OCI-LY7 (cell line): ENCODE measurements around the gene CPNE7. TPM values are rescaled to one million over a fixed set of nuclear protein-coding genes. Genes with fewer than 3 reads are reported as not detected.

Experiments used
- BruUV-seq: library from RNA; stranded (reverse); fragments of 400-500 nt; replicated peaks from 2 replicates; lab custom pipeline; 2021; lab: Mats Ljungman, UMichigan
- CTCF ChIA-PET: fragments of 300-600 bp; sonication (Branson Sonifier 250); formaldehyde crosslinking; loops from one replicate; lab custom pipeline; 2022; ENCODE audit warnings: antibody characterized with exemption; ENCODE audit not compliant: unreplicated experiment; lab: Charles Lee
- POLR2A ChIA-PET: fragments of 300-600 bp; sonication (Branson Sonifier 250); formaldehyde crosslinking; loops from one replicate; lab custom pipeline; 2022; ENCODE audit warnings: antibody characterized with exemption; lab: Charles Lee
- DNase-seq: peaks from one replicate; pipeline ENCODE4 v3.0.0-alpha.2; 2015; ENCODE audit warnings: low spot score
- H2AFZ ChIP-seq: fragments of 200-600 bp; sonication (generic), shearing (Covaris generic); 2 replicates; pipeline ENCODE4 v1.6.1; 2014; ENCODE audit warnings: mild to moderate bottlenecking, antibody characterized with exemption, low read length, moderate library complexity
- H3K27ac ChIP-seq: fragments of 200-600 bp; sonication (generic); 2 replicates; pipeline ENCODE4 v1.5.1; 2014; ENCODE audit warnings: mixed run types, low read depth, mild to moderate bottlenecking, moderate library complexity, low read length, inconsistent platforms; ENCODE audit not compliant: poor library complexity, severe bottlenecking
- H3K36me3 ChIP-seq: fragments of 200-600 bp; sonication (generic); 2 replicates; pipeline ENCODE4 v1.6.1; 2014; ENCODE audit warnings: mild to moderate bottlenecking, antibody characterized with exemption, low read length, moderate library complexity, mixed read lengths; ENCODE audit not compliant: insufficient read depth
- H3K4me1 ChIP-seq: fragments of 200-600 bp; sonication (generic); 2 replicates; pipeline ENCODE4 v1.5.1; 2014; ENCODE audit warnings: mild to moderate bottlenecking, low read length; ENCODE audit not compliant: insufficient read depth, poor library complexity, severe bottlenecking
- H3K4me2 ChIP-seq: fragments of 200-600 bp; sonication (generic); 2 replicates; pipeline ENCODE4 v1.6.1; 2014; ENCODE audit warnings: mild to moderate bottlenecking, low read length
- H3K4me3 ChIP-seq: fragments of 200-600 bp; sonication (generic); 2 replicates; pipeline ENCODE4 v1.5.1; 2014; ENCODE audit warnings: mild to moderate bottlenecking, low read depth, low read length; ENCODE audit not compliant: poor library complexity, severe bottlenecking
- H3K79me2 ChIP-seq: fragments of 200-600 bp; sonication (generic); 2 replicates; pipeline ENCODE4 v1.6.1; 2016; ENCODE audit warnings: low read depth, mild to moderate bottlenecking, low read length, moderate library complexity, mixed read lengths; ENCODE audit not compliant: insufficient read depth
- H3K9me2 ChIP-seq: fragments of 200-600 bp; sonication (generic); 2 replicates; pipeline ENCODE4 v1.6.1; 2016; ENCODE audit warnings: mild to moderate bottlenecking, low read length, mixed read lengths; ENCODE audit not compliant: insufficient read depth
- H3K9me3 ChIP-seq: fragments of 200-600 bp; sonication (generic); 2 replicates; pipeline ENCODE4 v1.6.1; 2014; ENCODE audit warnings: mild to moderate bottlenecking, mixed run types, low read length, mixed read lengths
- H4K20me1 ChIP-seq: fragments of 200-600 bp; sonication (generic); 2 replicates; pipeline ENCODE4 v1.6.1; 2014; ENCODE audit warnings: mild to moderate bottlenecking, antibody characterized with exemption, low read length, moderate library complexity, mixed read lengths; ENCODE audit not compliant: insufficient read depth
- EZH2phosphoT487 ChIP-seq: fragments of 200-600 bp; sonication (generic); IDR thresholded peaks from 2 replicates; pipeline ENCODE4 v1.6.1; 2018; ENCODE audit warnings: low read depth, borderline replicate concordance, mild to moderate bottlenecking, mixed run types, antibody characterized with exemption, low read length, moderate library complexity, mixed read lengths
- intact Hi-C: fragments of 100-400 bp; cut with micrococcal nuclease; formaldehyde crosslinking; loops from one replicate; pipeline ENCODE4 v1.10.0; 2022; ENCODE audit not compliant: unreplicated experiment
- total RNA-seq, 2 experiments: library from RNA; depleted of rRNA in 1 of 2; stranded (reverse); fragments of >200 nt in 1 of 2; shearing (Covaris generic) in 1 of 2; gene quantifications; 2 replicates each; pipeline ENCODE4 v1.2.3, GENCODE V29; 2014 to 2022
- TF ChIP-seq, protein P1 (sequence below): fragments of 200-600 bp; sonication (generic); conservative IDR thresholded peaks from 2 replicates; pipeline ENCODE4 v1.5.1; 2014; ENCODE audit warnings: mild to moderate bottlenecking, antibody characterized with exemption, low read length, moderate library complexity, mixed read lengths

The CPNE7 gene
- total RNA-seq, 2 experiments from 2014 or later: not detected

DNA sequence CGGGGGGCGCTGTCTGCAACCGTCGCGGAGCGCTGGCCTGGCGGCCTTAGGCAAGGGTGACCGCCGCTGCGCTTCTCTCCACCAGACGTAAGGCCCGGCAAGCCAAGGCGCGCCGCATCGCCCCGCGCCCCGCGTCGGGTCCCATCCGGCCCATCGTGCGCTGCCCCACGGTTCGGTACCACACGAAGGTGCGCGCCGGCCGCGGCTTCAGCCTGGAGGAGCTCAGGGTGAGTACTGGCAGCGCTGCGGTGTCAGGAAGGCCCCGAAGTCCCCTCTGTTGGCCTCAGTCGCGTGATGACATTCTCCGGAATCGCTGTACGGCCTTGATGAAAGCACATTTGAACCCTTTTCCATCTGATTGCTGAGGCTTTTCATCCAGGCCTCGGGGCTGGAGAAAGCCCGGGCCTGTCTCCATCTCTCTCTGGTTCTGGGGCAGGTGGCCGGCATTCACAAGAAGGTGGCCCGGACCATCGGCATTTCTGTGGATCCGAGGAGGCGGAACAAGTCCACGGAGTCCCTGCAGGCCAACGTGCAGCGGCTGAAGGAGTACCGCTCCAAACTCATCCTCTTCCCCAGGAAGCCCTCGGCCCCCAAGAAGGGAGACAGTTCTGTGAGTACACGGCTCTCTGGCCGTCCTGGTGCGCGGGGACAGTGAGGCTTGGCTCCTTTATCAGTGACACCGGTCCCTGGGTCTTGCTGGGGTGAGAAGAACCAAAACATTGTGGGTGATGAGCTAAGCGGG is 14.2 kb upstream of the CPNE7 start:
- no TSS peak for BruUV-seq
- H3K79me2 ChIP-seq: peaks cover 36% of the 10 kb centered on the region
- no peaks in the 10 kb centered on the region for H3K9me3 ChIP-seq
- ChIA-PET CTCF (no interaction called here), POLR2A (no interaction called here)
- no peak for TF ChIP-seq EZH2phosphoT487
- TF ChIP-seq, protein P1, sequence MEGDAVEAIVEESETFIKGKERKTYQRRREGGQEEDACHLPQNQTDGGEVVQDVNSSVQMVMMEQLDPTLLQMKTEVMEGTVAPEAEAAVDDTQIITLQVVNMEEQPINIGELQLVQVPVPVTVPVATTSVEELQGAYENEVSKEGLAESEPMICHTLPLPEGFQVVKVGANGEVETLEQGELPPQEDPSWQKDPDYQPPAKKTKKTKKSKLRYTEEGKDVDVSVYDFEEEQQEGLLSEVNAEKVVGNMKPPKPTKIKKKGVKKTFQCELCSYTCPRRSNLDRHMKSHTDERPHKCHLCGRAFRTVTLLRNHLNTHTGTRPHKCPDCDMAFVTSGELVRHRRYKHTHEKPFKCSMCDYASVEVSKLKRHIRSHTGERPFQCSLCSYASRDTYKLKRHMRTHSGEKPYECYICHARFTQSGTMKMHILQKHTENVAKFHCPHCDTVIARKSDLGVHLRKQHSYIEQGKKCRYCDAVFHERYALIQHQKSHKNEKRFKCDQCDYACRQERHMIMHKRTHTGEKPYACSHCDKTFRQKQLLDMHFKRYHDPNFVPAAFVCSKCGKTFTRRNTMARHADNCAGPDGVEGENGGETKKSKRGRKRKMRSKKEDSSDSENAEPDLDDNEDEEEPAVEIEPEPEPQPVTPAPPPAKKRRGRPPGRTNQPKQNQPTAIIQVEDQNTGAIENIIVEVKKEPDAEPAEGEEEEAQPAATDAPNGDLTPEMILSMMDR: 0 out of 2 replicates have a peak, but pooled peaks have one; percentile 35
- H3K27ac ChIP-seq: peak overlapping the region; percentile 67
- peaks cover 33% of the 10 kb centered on the region for H4K20me1 ChIP-seq
- H3K9me2 ChIP-seq: no peaks in the 10 kb centered on the region
- DNase-seq: no peak
- peaks cover 61% of the 10 kb centered on the region for H3K36me3 ChIP-seq
- peak overlapping the region; percentile 85 for H3K4me2 ChIP-seq
- intact Hi-C loops: loop anchor here (5.0 kb wide), 2 partner anchors 74 to 96 kb away; partner anchors contain the start of genes CHMP1A and SPATA33
- no peak overlapping the region for H2AFZ ChIP-seq
- peaks cover 51% of the 10 kb centered on the region for H3K4me1 ChIP-seq
- peak overlapping the region; percentile 98 for H3K4me3 ChIP-seq

DNA sequence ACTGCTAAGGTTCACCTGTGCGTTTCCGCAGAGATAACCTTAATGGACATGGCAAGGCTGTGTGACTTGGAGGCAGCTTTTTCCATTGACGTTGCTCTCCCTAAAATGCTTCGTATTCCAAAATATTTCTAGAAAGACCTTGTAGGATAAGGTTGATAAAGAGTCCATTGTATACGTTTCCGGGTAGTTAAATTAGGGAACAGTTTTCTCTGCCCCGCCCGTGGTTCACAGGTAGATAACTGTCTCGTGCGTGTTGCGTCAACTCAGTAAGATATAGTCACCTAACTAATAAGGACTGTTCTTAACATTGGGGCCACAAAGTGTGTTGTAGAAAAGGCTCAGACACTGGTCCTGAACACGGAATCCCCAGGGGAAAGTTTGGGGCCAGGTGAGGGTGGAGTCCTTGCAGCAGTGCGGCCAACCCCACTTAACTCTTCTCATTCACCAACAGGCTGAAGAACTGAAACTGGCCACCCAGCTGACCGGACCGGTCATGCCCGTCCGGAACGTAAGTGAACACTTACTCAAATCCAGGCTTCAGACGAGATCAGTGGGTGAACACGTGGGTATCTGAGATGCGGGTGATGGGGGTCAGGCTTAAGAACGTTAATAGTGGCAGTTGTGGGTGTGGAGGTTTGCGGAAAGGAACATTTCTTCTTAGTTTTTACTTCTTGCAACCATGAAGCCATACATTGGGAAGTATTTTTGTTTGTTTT is 13.5 kb upstream of the CPNE7 start:
- Histone ChIP-seq H3K4me3 (peak overlapping the region; percentile 98), H4K20me1 (peaks cover 33% of the 10 kb centered on the region)
- CTCF ChIA-PET: no interaction called here

More for the DNA sequence above, 13.5 kb upstream of the CPNE7 start:
- peak; percentile 25 for DNase-seq
- TSS peak; percentile 70 for BruUV-seq
- peaks cover 59% of the 10 kb centered on the region for H3K36me3 ChIP-seq
- H3K9me3 ChIP-seq: no peaks in the 10 kb centered on the region
- H3K79me2 ChIP-seq: peaks cover 36% of the 10 kb centered on the region
- peak overlapping the region; percentile 85 for H3K4me2 ChIP-seq
- POLR2A ChIA-PET: no interaction called here
- H2AFZ ChIP-seq: no peak overlapping the region
- intact Hi-C loops: loop anchor here (5.0 kb wide), 2 partner anchors 75 to 95 kb away; partner anchors contain the start of genes CHMP1A and SPATA33
- no peak for TF ChIP-seq EZH2phosphoT487
- TF ChIP-seq, protein P1: no peak
- H3K27ac ChIP-seq: peak overlapping the region; percentile 67
- peaks cover 52% of the 10 kb centered on the region for H3K4me1 ChIP-seq
- H3K9me2 ChIP-seq: no peaks in the 10 kb centered on the region
